Pancreas (tissue), 10 donors: Measurements from ENCODE around the gene GPD1L. TPM values are rescaled to one million over a fixed set of nuclear protein-coding genes. Genes with fewer than 3 reads are reported as not detected.

Experiments used
- ATAC-seq, 4 donors: fragments of 200-7000 bp; cut with Tn5 transposase; one replicate each; pipeline versions ENCODE4 v1.8.0 to v1.9.1; 2020; ENCODE audit warnings: mild to moderate bottlenecking in 4 of 4, moderate library complexity in 4 of 4
- DNase-seq, 6 donors: peaks; one replicate each; pipeline ENCODE4 v3.0.0-alpha.2; 2020
- FAIRE-seq: peaks from 2 replicates; lab custom pipeline; 2012; peaks lifted over from hg19 to GRCh38; lab: Jason Lieb, UNC
- H3K27ac ChIP-seq, 4 donors: fragments of 200-600 bp; sonication (generic); 1 replicate in 3 of 4; 2 replicates in 1 of 4; pipeline versions ENCODE4 v1.5.0 to v1.8.0; 2020
- H3K27me3 ChIP-seq, 4 donors: fragments of 200-600 bp; one replicate each; pipeline ENCODE4 v1.8.0; 2021
- H3K36me3 ChIP-seq, 3 donors: fragments of 200-600 bp; sonication (generic) in 1 of 3; one replicate each; pipeline versions ENCODE4 v1.5.0 to v1.8.0; 2020 to 2021
- H3K4me1 ChIP-seq, 3 donors: fragments of 200-600 bp; one replicate each; pipeline ENCODE4 v1.8.0; 2021
- H3K4me3 ChIP-seq, 4 donors: fragments of 200-600 bp; sonication (generic) in 2 of 4; one replicate each; pipeline versions ENCODE4 v1.5.0 to v1.8.0; 2020 to 2021
- H3K9me3 ChIP-seq, 4 donors: fragments of 200-600 bp; one replicate each; pipeline ENCODE4 v1.8.0; 2021
- CTCF ChIP-seq, 4 donors: fragments of 200-600 bp; sonication (generic) in 3 of 4; IDR thresholded peaks; one replicate each; pipeline versions ENCODE4 v1.5.0 to v1.8.0; 2021; ENCODE audit warnings: antibody characterized with exemption in 4 of 4
- WGBS, 2 donors: extraction: QIAGEN DNeasy Blood & Tissue Kit; methylation state at CpG; one replicate each; pipeline ENCODE4 v1.1.7; 2013; 5-methylcytosine and 5-hydroxymethylcytosine counted together
- intact Hi-C, 3 donors: fragments of 100-400 bp; cut with DNase I; formaldehyde crosslinking; loops; one replicate each; pipeline versions ENCODE4 v1.11.1 to v1.14.2; 2022
- polyA plus RNA-seq, 2 donors: library from polyadenylated mRNA; stranded (reverse); fragments of 200-250 nt; gene quantifications; one replicate each; pipeline ENCODE4 v1.2.3, GENCODE V29; 2013
- total RNA-seq, 6 donors: library from RNA; stranded (reverse); fragmentation: NEBNext Ultra II Directional in 4 of 6; extraction: Animal tissue kit (Norgen Biotek cat#: 25700) in 4 of 6; gene quantifications; one replicate each; pipeline versions ENCODE4 v1.2.1 to v1.2.4, GENCODE V29; 2021 to 2023
- donor health status: healthy with polysubstance abuse.
- donor health status: DM: no; HTN: no; CAD: no; lungs with moderate emphysema.
- donor health status: DM: no; HTN: no; CAD: no.
- donor health status: control.
- donor health status: control.
- donor health status: Bipolar disorder and iron deficiency.
- donor health status: DM: yes; HTN: yes; CAD: no.
- donor health status: DM: no; HTN: no; CAD: no.
- donor health status: DM: no; HTN: no; CAD: no.
- donor health status: DM: yes; HTN: yes; CAD: no.

Gene GPD1L
- total and polyA plus RNA-seq, 8 donors: 10.4 to 21.4 (median 15.8) TPM

GRCh38 chr3:32177702-32178198 lies 71.3 kb downstream of the GPD1L start:
- 14 to 22% methylated on average over 5 of the region's 5 CpGs for WGBS, 2 donors
- no peak overlapping the region for H3K27ac ChIP-seq
- DNase-seq (peak in 4 of 6 donors; percentile 55 to 83 (median 78)), FAIRE-seq (no peak), ATAC-seq (peak; percentile 92 to 98 (median 96))
- H3K27me3 ChIP-seq: no peaks in the 10 kb centered on the region
- intact Hi-C loops: loop anchor here in 1 of 3 donors (10.0 kb wide), 1 partner anchor 287 kb away; no protein-coding TSS in a partner anchor
- H3K4me1 ChIP-seq: no peaks in the 10 kb centered on the region
- H3K36me3 ChIP-seq: no peaks in the 10 kb centered on the region
- H3K9me3 ChIP-seq: no peaks in the 10 kb centered on the region
- H3K4me3 ChIP-seq: no peak overlapping the region
- peak; percentile 59 to 74 (median 69) for TF ChIP-seq CTCF (IDR thresholded peaks at IDR 0.05)

GRCh38 chr3:32180141-32180784 lies 73.8 kb downstream of the GPD1L start:
- DNase-seq (no peak), FAIRE-seq (no peak), ATAC-seq (no peak)
- Histone ChIP-seq H3K27me3 (no peaks in the 10 kb centered on the region), H3K27ac (no peak overlapping the region), H3K4me1 (no peaks in the 10 kb centered on the region), H3K9me3 (no peaks in the 10 kb centered on the region), H3K36me3 (no peaks in the 10 kb centered on the region), H3K4me3 (no peak overlapping the region)
- 51 to 60% methylated on average over 7 of the region's 7 CpGs for WGBS, 2 donors
- intact Hi-C loops: loop anchor here in 1 of 3 donors (10.0 kb wide), 1 partner anchor 165 kb away; no protein-coding TSS in a partner anchor
- TF ChIP-seq CTCF (IDR thresholded peaks at IDR 0.05): no peak

GRCh38 chr3:32181365-32181764 lies 74.9 kb downstream of the GPD1L start:
- Histone ChIP-seq H3K4me3 (no peak overlapping the region), H3K27me3 (no peaks in the 10 kb centered on the region), H3K36me3 (no peaks in the 10 kb centered on the region), H3K27ac (no peak overlapping the region), H3K4me1 (no peaks in the 10 kb centered on the region), H3K9me3 (no peaks in the 10 kb centered on the region)
- no peak for TF ChIP-seq CTCF (IDR thresholded peaks at IDR 0.05)
- DNase-seq: no peak
- no peak for FAIRE-seq
- no peak for ATAC-seq
- 80 to 83% methylated on average over 7 of the region's 7 CpGs for WGBS, 2 donors
- intact Hi-C loops: loop anchor here in 1 of 3 donors (10.0 kb wide), 1 partner anchor 163 kb away; no protein-coding TSS in a partner anchor

- DNase-seq (no peak), ATAC-seq (no peak), FAIRE-seq (no peak)
- H3K4me3 ChIP-seq: no peak overlapping the region
- H3K27ac ChIP-seq: no peak overlapping the region
- H3K4me1 ChIP-seq: no peaks in the 10 kb centered on the region
- H3K9me3 ChIP-seq: no peaks in the 10 kb centered on the region
- no peak for TF ChIP-seq CTCF (IDR thresholded peaks at IDR 0.05)
- no peaks in the 10 kb centered on the region for H3K36me3 ChIP-seq
- intact Hi-C loops: loop anchor here in 1 of 3 donors (10.0 kb wide), 1 partner anchor 163 kb away; no protein-coding TSS in a partner anchor
- no peaks in the 10 kb centered on the region for H3K27me3 ChIP-seq
- 89 to 95% methylated on average over 6 of the region's 6 CpGs for WGBS, 2 donors
Measured at GRCh38 chr3:32181796-32182195, 75.4 kb downstream of the GPD1L start.
